HepG2 (cell line): ENCODE measurements around the gene POLR3K. TPM values are rescaled to one million over a fixed set of nuclear protein-coding genes. Genes with fewer than 3 reads are reported as not detected.

Experiments used
- BRCA1 ChIP-seq: sonication (generic); formaldehyde crosslinking; IDR thresholded peaks from 2 replicates; pipeline ENCODE4 v1.4.0; 2020; ENCODE audit warnings: missing genetic modification reagents
- FOXC1 ChIP-seq: sonication (generic); formaldehyde crosslinking; IDR thresholded peaks from 2 replicates; pipeline ENCODE4 v1.8.0; 2022; ENCODE audit warnings: mild to moderate bottlenecking, missing genetic modification reagents, borderline replicate concordance
- FOXK1 ChIP-seq: sonication (generic); formaldehyde crosslinking; IDR thresholded peaks from 2 replicates; pipeline ENCODE4 v1.4.0; 2020; ENCODE audit warnings: low read depth, missing genetic modification reagents, borderline replicate concordance
- FUBP1 ChIP-seq: sonication (generic); formaldehyde crosslinking; IDR thresholded peaks from 2 replicates; pipeline ENCODE4 v1.5.1; 2020; ENCODE audit warnings: missing genetic modification reagents, mild to moderate bottlenecking, borderline replicate concordance
- GLI4 ChIP-seq: sonication (generic); formaldehyde crosslinking; IDR thresholded peaks from 2 replicates; pipeline ENCODE4 v1.5.1; 2020; ENCODE audit warnings: missing genetic modification reagents, mild to moderate bottlenecking, moderate library complexity, borderline replicate concordance
- HNF1B ChIP-seq: sonication (generic); formaldehyde crosslinking; IDR thresholded peaks from 2 replicates; pipeline ENCODE4 v1.5.1; 2020; ENCODE audit warnings: mild to moderate bottlenecking, moderate library complexity, missing genetic modification reagents
- RBM39 ChIP-seq: fragments of 200-400 bp; formaldehyde crosslinking; IDR thresholded peaks from one replicate; pipeline ENCODE4 v1.6.1; 2018; ENCODE audit warnings: antibody characterized with exemption, mild to moderate bottlenecking, low read depth, low read length; ENCODE audit not compliant: poor library complexity, severe bottlenecking
- ZBTB46 ChIP-seq: sonication (generic); formaldehyde crosslinking; IDR thresholded peaks from 2 replicates; pipeline ENCODE4 v1.4.0; 2020; ENCODE audit warnings: mild to moderate bottlenecking, missing genetic modification reagents, borderline replicate concordance
- ZNF646 ChIP-seq: sonication (generic); formaldehyde crosslinking; IDR thresholded peaks from 2 replicates; pipeline ENCODE4 v1.9.0; 2021; ENCODE audit warnings: mild to moderate bottlenecking, missing genetic modification reagents
- ZNF7 ChIP-seq: IDR thresholded peaks from 2 replicates; pipeline ENCODE4 v1.6.1; 2016; ENCODE audit warnings: missing biosample characterization, missing genetic modification reagents
- ZNF841 ChIP-seq: sonication (generic); formaldehyde crosslinking; IDR thresholded peaks from 2 replicates; pipeline ENCODE4 v1.8.1; 2023; ENCODE audit warnings: missing genetic modification reagents, borderline replicate concordance
- ZNF883 ChIP-seq: sonication (generic); formaldehyde crosslinking; IDR thresholded peaks from 2 replicates; pipeline ENCODE4 v1.5.1; 2020; ENCODE audit warnings: mild to moderate bottlenecking, missing genetic modification reagents; ENCODE audit errors: not compliant biosample characterization
- polyA plus RNA-seq, 8 experiments: library from polyadenylated mRNA; depleted of rRNA in 3 of 8; stranded (reverse) in 7 of 8; unstranded in 1 of 8; fragments of >200 nt; fragmentation: Illumina TruSeq in 4 of 8; extraction: Trizol in 4 of 8; gene quantifications; 2 replicates each; pipeline versions ENCODE4 v1.2.1 to v1.2.3, GENCODE V29; 2011 to 2016; ENCODE audit warnings: low read depth in 4 of 8, missing spikeins in 1 of 8, mixed read lengths in 1 of 8; ENCODE audit not compliant: insufficient read depth in 1 of 8
- total RNA-seq, 5 experiments: library from RNA; depleted of rRNA; stranded (reverse); fragments of >200 nt; fragmentation: Illumina TruSeq; extraction: Trizol; gene quantifications; 2 replicates each; pipeline ENCODE4 v1.2.3, GENCODE V29; 2016; ENCODE audit warnings: low read depth in 1 of 5
- TF ChIP-seq, protein P1 (sequence below): sonication (generic); formaldehyde crosslinking; conservative IDR thresholded peaks from 2 replicates; pipeline ENCODE4 v1.8.1; 2023; ENCODE audit warnings: missing genetic modification reagents

The POLR3K gene
- total and polyA plus RNA-seq, 2 of the 13 experiments (the other 11 are each of a cell fraction or from before 2014, with no cell fraction given): 14.8 to 18.8 TPM

DNA sequence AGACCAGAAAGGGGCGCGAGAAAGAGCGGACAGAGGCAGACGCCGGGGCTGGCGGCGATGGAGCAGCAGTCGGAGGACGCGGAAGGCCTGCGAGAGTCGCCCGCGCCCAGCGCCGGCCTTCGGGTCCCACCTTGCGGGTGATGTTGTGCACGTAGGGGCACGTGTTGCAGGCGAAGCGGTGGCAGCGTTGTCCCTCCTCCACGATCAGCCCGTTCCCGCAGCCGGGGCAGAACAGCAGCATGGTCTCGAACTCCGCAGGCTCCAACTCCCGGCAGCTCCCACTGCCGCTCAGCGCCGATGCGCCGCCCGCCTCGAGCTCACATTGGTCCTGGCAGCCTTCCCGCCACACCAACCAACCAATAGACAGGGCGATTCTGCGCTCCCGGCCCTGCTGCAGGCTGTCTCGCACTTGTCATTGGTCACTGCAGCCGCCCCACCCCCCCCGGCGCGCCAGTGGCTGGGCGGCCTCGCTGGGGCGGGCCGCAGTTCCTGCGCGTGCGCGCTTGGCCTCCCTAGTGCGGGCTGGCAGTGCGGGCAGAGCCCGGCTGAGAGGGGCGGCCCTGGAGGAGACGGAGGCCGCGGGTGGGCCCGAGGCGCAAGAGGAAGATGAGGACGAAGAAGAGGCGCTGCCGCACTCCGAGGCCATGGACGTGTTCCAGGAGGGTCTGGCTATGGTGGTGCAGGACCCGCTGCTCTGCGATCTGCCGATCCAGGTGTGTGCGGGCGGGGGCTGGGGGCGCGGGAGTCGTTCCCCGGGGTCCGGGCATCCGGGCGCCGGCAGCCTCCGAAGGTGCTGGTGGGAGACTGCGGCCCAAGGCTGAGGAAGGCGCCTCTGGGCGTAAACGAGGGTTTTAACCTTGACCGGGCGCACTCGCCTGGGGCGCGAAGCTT lies at the start of gene POLR3K, which contains the start of gene SNRNP25 (continued):
- no peak for TF ChIP-seq FUBP1 (CRISPR knock-in tag)
- TF ChIP-seq ZBTB46 (CRISPR knock-in tag): no peak
- TF ChIP-seq, protein P1, sequence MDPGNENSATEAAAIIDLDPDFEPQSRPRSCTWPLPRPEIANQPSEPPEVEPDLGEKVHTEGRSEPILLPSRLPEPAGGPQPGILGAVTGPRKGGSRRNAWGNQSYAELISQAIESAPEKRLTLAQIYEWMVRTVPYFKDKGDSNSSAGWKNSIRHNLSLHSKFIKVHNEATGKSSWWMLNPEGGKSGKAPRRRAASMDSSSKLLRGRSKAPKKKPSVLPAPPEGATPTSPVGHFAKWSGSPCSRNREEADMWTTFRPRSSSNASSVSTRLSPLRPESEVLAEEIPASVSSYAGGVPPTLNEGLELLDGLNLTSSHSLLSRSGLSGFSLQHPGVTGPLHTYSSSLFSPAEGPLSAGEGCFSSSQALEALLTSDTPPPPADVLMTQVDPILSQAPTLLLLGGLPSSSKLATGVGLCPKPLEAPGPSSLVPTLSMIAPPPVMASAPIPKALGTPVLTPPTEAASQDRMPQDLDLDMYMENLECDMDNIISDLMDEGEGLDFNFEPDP (CRISPR knock-in tag): 0 out of 2 replicates have a peak, but pooled peaks have one; percentile 68
- TF ChIP-seq FOXK1: no peak
- peak; percentile 43; the same call in 1 of the 2 replicates for TF ChIP-seq HNF1B (CRISPR knock-in tag)
- TF ChIP-seq ZNF646 (CRISPR knock-in tag): no peak
- TF ChIP-seq ZNF883: peak; percentile 79
- no peak for TF ChIP-seq ZNF7 (CRISPR knock-in tag)
- peak; percentile 65; the same call in 1 of the 2 replicates for TF ChIP-seq BRCA1 (CRISPR knock-in tag)
- TF ChIP-seq RBM39: no peak
- peak; percentile 78 for TF ChIP-seq FOXC1
- no peak for TF ChIP-seq ZNF841
- no peak for TF ChIP-seq GLI4
